RWPE2 (cell line): ENCODE data around the gene LATS1.
"Not testable (repeated sequence)": the region's sequence is repeated elsewhere in the genome, so short reads cannot be mapped to it uniquely, and the experiment has no call there.

Source experiments
- ATAC-seq: fragments of 200-7000 bp; cut with Tn5 transposase; 3 replicates; pipeline ENCODE4 v1.9.1; 2021; ENCODE audit warnings: low read depth
- DNase-seq: peaks from one replicate; pipeline ENCODE4 v3.0.0-alpha.2; 2020; ENCODE audit warnings: low spot score
- H3K27ac ChIP-seq: fragments of 450-650 bp; 2 replicates; pipeline ENCODE4 v1.5.1; 2017; ENCODE audit warnings: mild to moderate bottlenecking; ENCODE audit not compliant: poor library complexity, severe bottlenecking
- H3K27me3 ChIP-seq: fragments of 250-450 bp; sonication (Bioruptor Pico); 2 replicates; pipeline ENCODE4 v1.5.1; 2021; ENCODE audit warnings: mild to moderate bottlenecking, moderate library complexity; ENCODE audit not compliant: insufficient read depth, poor library complexity, severe bottlenecking
- H3K36me3 ChIP-seq: fragments of 250-450 bp; sonication (Bioruptor Pico); 2 replicates; pipeline ENCODE4 v1.5.1; 2020; ENCODE audit warnings: low read depth, mild to moderate bottlenecking, moderate library complexity
- H3K4me1 ChIP-seq: fragments of 250-450 bp; sonication (Bioruptor Pico); 2 replicates; pipeline ENCODE4 v1.5.1; 2021; ENCODE audit warnings: mild to moderate bottlenecking, moderate library complexity; ENCODE audit not compliant: insufficient read depth, poor library complexity, severe bottlenecking
- H3K4me3 ChIP-seq: fragments of 250-450 bp; sonication (Bioruptor Pico); 2 replicates; pipeline ENCODE4 v1.5.1; 2021; ENCODE audit warnings: mild to moderate bottlenecking, moderate library complexity; ENCODE audit not compliant: severe bottlenecking
- H3K9me3 ChIP-seq: fragments of 250-450 bp; sonication (Bioruptor Pico); 2 replicates; pipeline ENCODE4 v1.5.1; 2021; ENCODE audit warnings: mild to moderate bottlenecking, moderate library complexity; ENCODE audit not compliant: severe bottlenecking
- TF ChIP-seq, protein P1 (sequence below): fragments of 450-650 bp; IDR thresholded peaks from one replicate; pipeline ENCODE4 v1.5.1; 2017; ENCODE audit warnings: mild to moderate bottlenecking, moderate library complexity; ENCODE audit not compliant: poor library complexity, severe bottlenecking

The LATS1 gene

DNA sequence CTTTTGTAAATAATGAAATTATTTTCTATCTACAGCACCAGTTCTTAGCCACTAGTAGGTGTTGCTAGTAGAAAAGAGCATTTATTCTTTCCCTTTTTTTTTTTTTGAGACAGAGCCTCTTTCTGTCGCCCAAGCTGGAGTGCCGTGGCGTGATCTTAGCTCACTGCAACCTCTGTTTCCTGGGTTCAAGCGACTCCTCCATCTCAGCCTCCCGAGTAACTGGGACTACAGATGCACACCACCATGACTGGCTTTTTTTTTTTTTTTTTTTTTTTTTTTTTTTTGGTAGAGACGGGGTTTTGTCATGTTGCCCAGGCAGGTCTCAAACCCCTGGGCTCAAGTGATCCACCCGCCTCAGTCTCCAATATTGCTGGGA, 38.3 kb upstream of the LATS1 start:
- Histone ChIP-seq H3K36me3 (peaks cover 60% of the 10 kb centered on the region), H3K27me3 (no peaks in the 10 kb centered on the region), H3K4me3 (no peak overlapping the region), H3K4me1 (peaks cover 12% of the 10 kb centered on the region), H3K27ac (no peak overlapping the region), H3K9me3 (no peaks in the 10 kb centered on the region)
- DNase-seq: no peak
- no peak for ATAC-seq
- TF ChIP-seq, protein P1, sequence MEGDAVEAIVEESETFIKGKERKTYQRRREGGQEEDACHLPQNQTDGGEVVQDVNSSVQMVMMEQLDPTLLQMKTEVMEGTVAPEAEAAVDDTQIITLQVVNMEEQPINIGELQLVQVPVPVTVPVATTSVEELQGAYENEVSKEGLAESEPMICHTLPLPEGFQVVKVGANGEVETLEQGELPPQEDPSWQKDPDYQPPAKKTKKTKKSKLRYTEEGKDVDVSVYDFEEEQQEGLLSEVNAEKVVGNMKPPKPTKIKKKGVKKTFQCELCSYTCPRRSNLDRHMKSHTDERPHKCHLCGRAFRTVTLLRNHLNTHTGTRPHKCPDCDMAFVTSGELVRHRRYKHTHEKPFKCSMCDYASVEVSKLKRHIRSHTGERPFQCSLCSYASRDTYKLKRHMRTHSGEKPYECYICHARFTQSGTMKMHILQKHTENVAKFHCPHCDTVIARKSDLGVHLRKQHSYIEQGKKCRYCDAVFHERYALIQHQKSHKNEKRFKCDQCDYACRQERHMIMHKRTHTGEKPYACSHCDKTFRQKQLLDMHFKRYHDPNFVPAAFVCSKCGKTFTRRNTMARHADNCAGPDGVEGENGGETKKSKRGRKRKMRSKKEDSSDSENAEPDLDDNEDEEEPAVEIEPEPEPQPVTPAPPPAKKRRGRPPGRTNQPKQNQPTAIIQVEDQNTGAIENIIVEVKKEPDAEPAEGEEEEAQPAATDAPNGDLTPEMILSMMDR: no peak

DNA sequence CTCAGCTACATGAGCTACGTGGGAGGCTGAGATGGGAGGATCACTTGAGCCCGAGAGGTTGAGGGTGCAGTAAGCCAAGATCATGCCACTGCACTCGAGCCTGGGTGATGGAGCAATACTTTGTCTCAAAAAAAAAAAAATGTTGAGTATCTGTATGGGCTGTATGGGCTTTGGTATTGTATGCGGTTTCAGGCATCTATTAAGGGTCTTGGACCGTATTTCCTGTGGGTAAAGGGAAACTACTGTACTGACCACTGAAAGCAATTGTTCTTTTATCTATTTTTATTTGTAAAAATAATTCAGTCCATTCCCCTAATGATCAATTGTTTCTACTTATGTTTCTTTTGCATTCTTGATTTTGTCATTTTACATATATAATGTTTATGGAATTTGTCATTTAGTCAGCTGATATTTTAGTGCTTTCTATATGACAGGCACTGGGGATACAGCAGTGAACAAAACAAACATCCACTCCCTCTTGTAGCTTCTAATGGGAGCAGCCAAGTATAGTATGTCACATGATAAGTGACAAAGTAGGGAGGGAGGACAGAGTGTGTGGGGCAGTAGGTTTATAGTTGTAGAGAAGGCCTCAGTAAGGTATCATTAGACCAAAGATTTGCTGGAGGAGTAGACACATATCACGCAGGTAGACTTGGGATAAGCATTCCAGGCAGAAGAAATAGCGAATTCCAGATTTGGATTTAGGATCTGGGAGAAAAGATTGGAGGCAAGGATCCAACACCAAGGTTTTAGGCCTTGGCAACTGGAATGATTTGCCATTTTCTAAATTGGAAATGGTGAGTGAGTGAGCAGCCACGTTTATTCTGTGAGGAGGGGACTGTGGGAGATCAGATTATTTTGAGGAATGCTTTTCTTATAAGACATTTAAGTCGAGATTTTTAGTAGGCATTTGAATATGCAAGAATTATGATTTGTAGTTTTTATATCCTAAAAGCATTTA, 37.7 kb upstream of the LATS1 start:
- no peaks in the 10 kb centered on the region for H3K9me3 ChIP-seq
- no peak overlapping the region for H3K4me3 ChIP-seq
- no peak for DNase-seq
- no peaks in the 10 kb centered on the region for H3K27me3 ChIP-seq
- H3K36me3 ChIP-seq: peaks cover 53% of the 10 kb centered on the region
- H3K4me1 ChIP-seq: peaks cover 12% of the 10 kb centered on the region
- TF ChIP-seq, protein P1: no peak
- ATAC-seq: no peak
- H3K27ac ChIP-seq: no peak overlapping the region

DNA sequence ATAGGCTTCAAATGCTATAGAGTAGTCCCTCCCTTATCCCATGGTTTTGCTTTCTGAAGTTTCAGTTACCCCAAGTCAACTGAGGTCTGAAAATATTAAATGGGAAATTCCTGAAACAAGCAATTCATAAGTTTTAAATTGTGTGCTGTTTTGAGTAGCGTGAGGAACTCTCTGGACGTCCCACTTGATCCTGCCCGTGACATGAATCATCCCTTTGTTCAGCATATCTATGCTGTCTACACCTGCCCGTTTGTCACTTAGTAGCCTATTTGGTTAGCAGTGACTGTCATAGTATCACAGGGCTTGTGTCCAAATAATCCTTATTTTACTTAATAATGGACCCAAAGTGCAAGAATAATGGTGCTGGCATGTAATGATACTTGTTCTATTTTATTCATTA, 36.6 kb upstream of the LATS1 start:
- ATAC-seq (no peak), DNase-seq (no peak)
- Histone ChIP-seq H3K36me3 (peaks cover 45% of the 10 kb centered on the region), H3K4me3 (no peak overlapping the region), H3K4me1 (peaks cover 12% of the 10 kb centered on the region), H3K27ac (no peak overlapping the region), H3K27me3 (no peaks in the 10 kb centered on the region), H3K9me3 (no peaks in the 10 kb centered on the region)
- TF ChIP-seq, protein P1: no peak

DNA sequence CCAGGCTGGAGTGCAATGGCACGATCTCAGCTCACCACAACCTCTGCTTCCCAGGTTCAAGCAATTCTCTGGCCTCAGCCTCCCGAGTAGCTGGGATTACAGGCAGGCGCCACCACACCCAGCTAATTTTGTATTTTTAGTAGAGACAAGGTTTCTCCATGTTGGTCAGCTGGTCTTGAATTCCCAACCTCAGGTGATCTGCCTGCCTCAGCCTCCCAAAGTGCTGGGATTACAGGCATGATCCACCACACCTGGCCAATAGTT, 35.4 kb upstream of the LATS1 start:
- peaks cover 12% of the 10 kb centered on the region for H3K4me1 ChIP-seq
- not testable (repeated sequence) for DNase-seq, H3K4me3 ChIP-seq, H3K27me3 ChIP-seq, H3K27ac ChIP-seq, H3K9me3 ChIP-seq, ATAC-seq
- peaks cover 33% of the 10 kb centered on the region for H3K36me3 ChIP-seq

DNA sequence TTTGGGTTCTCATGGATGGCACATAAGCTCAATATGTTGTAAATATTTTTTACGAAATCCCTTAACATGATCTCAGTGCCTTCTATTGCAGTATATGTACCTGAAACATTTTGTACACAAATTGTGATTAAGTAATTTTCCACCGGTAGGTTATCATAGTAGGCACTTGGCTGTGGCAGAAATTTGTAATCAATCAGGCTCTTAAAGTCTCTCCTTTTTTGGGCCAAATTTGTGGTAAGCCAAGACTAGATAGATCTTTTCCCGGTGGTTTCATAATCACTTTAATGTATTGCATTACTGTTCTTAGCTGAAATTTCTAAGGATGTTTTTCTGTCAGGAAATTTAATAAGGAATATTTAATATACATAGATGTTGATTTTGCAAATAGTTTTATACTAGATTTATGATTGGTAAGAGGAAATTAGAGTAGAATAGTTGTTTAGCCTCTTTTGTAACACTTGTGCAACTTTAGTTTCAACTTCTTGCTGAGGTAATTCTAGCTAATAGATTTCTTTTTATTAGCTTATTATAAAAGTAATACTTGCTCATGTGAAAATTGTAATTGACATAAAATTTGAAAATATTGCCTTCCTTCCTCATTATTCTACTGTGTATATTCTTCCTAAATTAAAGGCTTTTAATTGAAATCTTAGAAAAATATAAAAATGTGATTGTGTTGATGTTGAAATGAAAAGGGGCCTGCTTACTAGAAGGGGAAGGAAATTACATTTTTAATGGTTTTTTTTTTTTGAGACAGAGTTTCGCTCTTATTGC, 34.9 kb upstream of the LATS1 start:
- TF ChIP-seq, protein P1: no peak
- Histone ChIP-seq H3K36me3 (peaks cover 33% of the 10 kb centered on the region), H3K27ac (no peak overlapping the region), H3K27me3 (no peaks in the 10 kb centered on the region), H3K9me3 (no peaks in the 10 kb centered on the region), H3K4me3 (no peak overlapping the region), H3K4me1 (peaks cover 12% of the 10 kb centered on the region)
- ATAC-seq: no peak
- no peak for DNase-seq

DNA sequence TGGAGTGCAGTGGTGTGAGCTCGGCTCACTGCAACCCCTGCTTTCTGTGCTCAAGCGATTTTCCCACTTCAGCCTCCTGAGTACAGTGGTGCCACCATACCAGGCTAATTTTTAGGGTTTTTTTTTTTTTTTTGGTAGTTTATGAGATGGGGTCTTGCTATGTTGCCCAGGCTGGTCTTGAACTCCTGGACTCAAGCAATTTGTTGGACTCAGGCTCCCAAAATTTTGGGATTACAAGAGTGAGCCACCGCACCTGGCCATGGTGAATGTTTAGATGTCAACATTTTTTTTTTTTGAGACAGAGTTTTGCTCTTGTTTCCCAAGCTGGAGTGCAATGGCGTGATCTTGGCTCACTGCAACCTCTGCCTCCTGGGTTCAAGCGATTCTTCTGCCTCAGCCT, 34.0 kb upstream of the LATS1 start:
- not testable (repeated sequence) for ATAC-seq

More for the DNA sequence above, 34.0 kb upstream of the LATS1 start:
- not testable (repeated sequence) for H3K27me3 ChIP-seq, H3K4me3 ChIP-seq, H3K27ac ChIP-seq, H3K9me3 ChIP-seq, DNase-seq
- Histone ChIP-seq H3K4me1 (peaks cover 12% of the 10 kb centered on the region), H3K36me3 (peaks cover 26% of the 10 kb centered on the region)
